Fibroblast of villous mesenchyme (primary cell): Measurements from ENCODE around the gene OR2A5. TPM values are rescaled to one million over a fixed set of nuclear protein-coding genes. Genes with fewer than 3 reads are reported as not detected.

Source experiments
- DNase-seq: peaks from one replicate; pipeline ENCODE4 v3.0.0-alpha.2; 2010; ENCODE audit warnings: low read depth
- H3K4me3 ChIP-seq: 2 replicates; pipeline ENCODE4 v1.5.1; 2011; ENCODE audit warnings: low read depth, mild to moderate bottlenecking, low read length
- CTCF ChIP-seq: IDR thresholded peaks from 2 replicates; pipeline ENCODE4 v1.5.1; 2012; ENCODE audit warnings: low read depth, mild to moderate bottlenecking, low read length; ENCODE audit not compliant: insufficient read depth
- total RNA-seq: library from RNA; depleted of rRNA; stranded (reverse); fragments of >200 nt; gene quantifications from 2 replicates; pipeline ENCODE4 v1.2.3, GENCODE V29; 2012

OR2A5 gene
- total RNA-seq, 1 donor: not detected

GRCh38 chr7:144086730-144087129, 38.0 kb downstream of the OR2A5 start:
- no peak for DNase-seq
- TF ChIP-seq CTCF: no peak
- H3K4me3 ChIP-seq: no peak overlapping the region

- TF ChIP-seq CTCF: no peak
- H3K4me3 ChIP-seq: no peak overlapping the region
- no peak for DNase-seq
Observed at GRCh38 chr7:144087230-144087629, 38.5 kb downstream of the OR2A5 start.

- H3K4me3 ChIP-seq: no peak overlapping the region
- no peak for DNase-seq
- TF ChIP-seq CTCF: no peak
Observed at GRCh38 chr7:144090667-144091066, 41.9 kb downstream of the OR2A5 start.

GRCh38 chr7:144098776-144099175, 50.0 kb downstream of the OR2A5 start:
- DNase-seq: no peak
- no peak overlapping the region for H3K4me3 ChIP-seq
- no peak for TF ChIP-seq CTCF

GRCh38 chr7:144100607-144101006, 51.9 kb downstream of the OR2A5 start:
- DNase-seq: no peak
- no peak overlapping the region for H3K4me3 ChIP-seq
- no peak for TF ChIP-seq CTCF

GRCh38 chr7:144102041-144102440, 53.3 kb downstream of the OR2A5 start:
- no peak for TF ChIP-seq CTCF
- DNase-seq: no peak
- no peak overlapping the region for H3K4me3 ChIP-seq

- no peak overlapping the region for H3K4me3 ChIP-seq
- no peak for TF ChIP-seq CTCF
- DNase-seq: no peak
Observed at GRCh38 chr7:144105211-144105610, 56.5 kb downstream of the OR2A5 start.
